WTC11 (cell line): ENCODE data around the gene TNNT3.

Experiments
- ATF1 ChIP-seq: sonication (generic); formaldehyde crosslinking; IDR thresholded peaks from 2 replicates; pipeline ENCODE4 v1.8.1; 2023; ENCODE audit warnings: mild to moderate bottlenecking, moderate library complexity, missing genetic modification reagents
- ATF3 ChIP-seq: sonication (generic); formaldehyde crosslinking; conservative IDR thresholded peaks from 2 replicates; pipeline ENCODE4 v1.8.1; 2022; ENCODE audit warnings: mild to moderate bottlenecking, missing genetic modification reagents
- ATF6 ChIP-seq: sonication (generic); formaldehyde crosslinking; IDR thresholded peaks from 2 replicates; pipeline ENCODE4 v1.8.1; 2023; ENCODE audit warnings: mild to moderate bottlenecking, missing genetic modification reagents
- CTCF ChIP-seq: fragments of 200-600 bp; IDR thresholded peaks from 2 replicates; pipeline ENCODE4 v1.8.0; 2022; ENCODE audit warnings: antibody characterized with exemption
- FOXJ3 ChIP-seq: sonication (generic); formaldehyde crosslinking; IDR thresholded peaks from 2 replicates; pipeline ENCODE4 v1.9.0; 2021; ENCODE audit warnings: missing genetic modification reagents, mild to moderate bottlenecking, borderline replicate concordance
- IRF1 ChIP-seq: sonication (generic); formaldehyde crosslinking; IDR thresholded peaks from 2 replicates; pipeline ENCODE4 v1.8.0; 2023; ENCODE audit warnings: missing genetic modification reagents
- JUN ChIP-seq: sonication (generic); formaldehyde crosslinking; IDR thresholded peaks from 2 replicates; pipeline ENCODE4 v1.8.0; 2023; ENCODE audit warnings: mild to moderate bottlenecking, missing genetic modification reagents
- NFYB ChIP-seq: sonication (generic); formaldehyde crosslinking; conservative IDR thresholded peaks from 2 replicates; pipeline ENCODE4 v1.8.0; 2022; ENCODE audit warnings: low read depth, missing genetic modification reagents
- NR3C1 ChIP-seq: sonication (generic); formaldehyde crosslinking; conservative IDR thresholded peaks from 2 replicates; pipeline ENCODE4 v1.8.1; 2023; ENCODE audit warnings: low read depth, mild to moderate bottlenecking, missing genetic modification reagents
- TP53 ChIP-seq: sonication (generic); formaldehyde crosslinking; IDR thresholded peaks from 2 replicates; pipeline ENCODE4 v1.8.1; 2023; ENCODE audit warnings: mild to moderate bottlenecking, missing genetic modification reagents
- USF1 ChIP-seq: sonication (generic); formaldehyde crosslinking; IDR thresholded peaks from 2 replicates; pipeline ENCODE4 v1.8.0; 2022; ENCODE audit warnings: mild to moderate bottlenecking, missing genetic modification reagents
- USF2 ChIP-seq: sonication (generic); formaldehyde crosslinking; IDR thresholded peaks from 2 replicates; pipeline ENCODE4 v1.8.1; 2023; ENCODE audit warnings: mild to moderate bottlenecking, missing genetic modification reagents, moderate library complexity
- ZNF512 ChIP-seq: sonication (generic); formaldehyde crosslinking; IDR thresholded peaks from 2 replicates; pipeline ENCODE4 v1.8.1; 2022; ENCODE audit warnings: missing genetic modification reagents, borderline replicate concordance

- TF ChIP-seq FOXJ3 (CRISPR knock-in tag) (no peak), ATF3 (no peak), IRF1 (CRISPR knock-in tag) (no peak), NFYB (no peak), CTCF (no peak), NR3C1 (CRISPR knock-in tag) (no peak), ATF1 (no peak), ZNF512 (CRISPR knock-in tag) (no peak), USF2 (CRISPR knock-in tag) (no peak), ATF6 (no peak), USF1 (no peak), TP53 (CRISPR knock-in tag) (no peak), JUN (CRISPR knock-in tag) (no peak)
Observed at GRCh38 chr11:1906181-1906580, 13.3 kb upstream of the TNNT3 start.
